GM12878 (cell line): ENCODE results near the gene SLC29A2. TPM values are rescaled to one million over a fixed set of nuclear protein-coding genes. Genes with fewer than 3 reads are reported as not detected.
A peak's percentile ranks its signal among the peaks of the same experiment; 100 is the strongest.

Source experiments
- ATAC-seq: fragments of 200-7000 bp; cut with Tn5 transposase; 3 replicates; pipeline ENCODE4 v1.9.1; 2020; ENCODE audit warnings: mild to moderate bottlenecking, moderate library complexity
- BruUV-seq: library from RNA; stranded (reverse); fragments of 400-500 nt; replicated peaks from 2 replicates; lab custom pipeline; 2021; lab: Mats Ljungman, UMichigan
- CTCF ChIA-PET: fragments of 300-600 bp; sonication (Branson Sonifier 250); formaldehyde crosslinking; extraction: SDS; loops from one replicate; lab custom pipeline; 2021; ENCODE audit warnings: inconsistent platforms; lab: Yijun Ruan, JAX
- POLR2A ChIA-PET: fragments of 350-600 bp; formaldehyde crosslinking; extraction: SDS; loops from one replicate; lab custom pipeline; 2021; ENCODE audit warnings: inconsistent platforms; lab: Charles Lee
- RAD21 ChIA-PET: fragments of 300-600 bp; sonication (Branson Sonifier 250); formaldehyde crosslinking; loops from one replicate; lab custom pipeline; 2023; ENCODE audit warnings: antibody characterized with exemption; ENCODE audit not compliant: unreplicated experiment; lab: Charles Lee
- SMC1A ChIA-PET: fragments of 300-600 bp; sonication (Branson Sonifier 250); formaldehyde crosslinking; loops from one replicate; lab custom pipeline; 2023; ENCODE audit not compliant: unreplicated experiment, uncharacterized antibody; lab: Charles Lee
- DNase-seq: peaks from one replicate; pipeline ENCODE4 v3.0.0-alpha.2; 2011; ENCODE audit warnings: low read depth, low spot score
- FAIRE-seq: peaks from 3 replicates; lab custom pipeline; 2011; peaks lifted over from hg19 to GRCh38; lab: Jason Lieb, UNC
- H2AFZ ChIP-seq: 2 replicates; pipeline ENCODE4 v1.6.0; 2011; ENCODE audit warnings: low read depth, low read length, control low read depth; ENCODE audit not compliant: control insufficient read depth
- H3K27ac ChIP-seq: 2 replicates; pipeline ENCODE4 v1.5.1; 2011; ENCODE audit warnings: control low read depth; ENCODE audit not compliant: control insufficient read depth, insufficient read depth
- H3K27me3 ChIP-seq, 2 experiments: replicated peaks in 1 of 2; 2 replicates each; pipeline versions ENCODE4 v1.6.0 to v1.6.1; 2011; ENCODE audit warnings: low read length in 1 of 2; ENCODE audit not compliant: control insufficient read depth in 2 of 2, insufficient read depth in 2 of 2
- H3K36me3 ChIP-seq, 2 experiments: 2 replicates each; pipeline ENCODE4 v1.5.1; 2011; ENCODE audit warnings: low read length in 1 of 2; ENCODE audit not compliant: control insufficient read depth in 2 of 2, insufficient read depth in 2 of 2
- H3K4me1 ChIP-seq: 2 replicates; pipeline ENCODE4 v1.6.1; 2011; ENCODE audit warnings: mild to moderate bottlenecking, low read length, moderate library complexity, mixed read lengths; ENCODE audit not compliant: control insufficient read depth, insufficient read depth
- H3K4me2 ChIP-seq: 2 replicates; pipeline ENCODE4 v1.6.0; 2011; ENCODE audit warnings: control low read depth; ENCODE audit not compliant: control insufficient read depth, insufficient read depth
- H3K4me3 ChIP-seq: fragments of 200-600 bp; sonication (generic); 2 replicates; pipeline ENCODE4 v1.5.1; 2016
- H3K79me2 ChIP-seq: 2 replicates; pipeline ENCODE4 v1.6.0; 2011; ENCODE audit warnings: low read length; ENCODE audit not compliant: control insufficient read depth, insufficient read depth
- H3K9ac ChIP-seq: 2 replicates; pipeline ENCODE4 v1.8.0; 2011; ENCODE audit warnings: low read length, control low read depth, mixed read lengths; ENCODE audit not compliant: control insufficient read depth, insufficient read depth
- H3K9me3 ChIP-seq: replicated peaks from 3 replicates; pipeline ENCODE4 v1.5.1; 2011; ENCODE audit warnings: mild to moderate bottlenecking, low read length; ENCODE audit not compliant: control insufficient read depth, insufficient read depth
- H4K20me1 ChIP-seq: 2 replicates; pipeline ENCODE4 v1.6.0; 2011; ENCODE audit not compliant: control insufficient read depth, insufficient read depth
- BCL11A ChIP-seq: IDR thresholded peaks from 2 replicates; pipeline ENCODE4 v1.6.1; 2011; ENCODE audit warnings: low read depth, low read length
- BHLHE40 ChIP-seq, 2 experiments: fragments of 450-650 bp in 1 of 2; IDR thresholded peaks; 2 replicates each; pipeline ENCODE4 v1.6.1; 2011 to 2017; ENCODE audit warnings: low read depth in 2 of 2, borderline replicate concordance in 1 of 2, improper control_type of control experiment in 1 of 2, low read length in 1 of 2, mild to moderate bottlenecking in 1 of 2
- CEBPB ChIP-seq, 2 experiments: fragments of 150-350 bp in 1 of 2; IDR thresholded peaks; 2 replicates each; pipeline ENCODE4 v1.6.1; 2012 to 2014; ENCODE audit warnings: low read depth in 2 of 2, low read length in 2 of 2, borderline replicate concordance in 1 of 2, inconsistent platforms in 1 of 2
- CUX1 ChIP-seq: IDR thresholded peaks from 2 replicates; pipeline ENCODE4 v1.6.1; 2012; ENCODE audit warnings: improper control_type of control experiment, low read depth, low read length; ENCODE audit not compliant: insufficient replicate concordance
- MLLT1 ChIP-seq: fragments of 450-650 bp; IDR thresholded peaks from 2 replicates; pipeline ENCODE4 v1.6.1; 2016; ENCODE audit warnings: mild to moderate bottlenecking
- NRF1 ChIP-seq: conservative IDR thresholded peaks from 2 replicates; pipeline ENCODE4 v1.6.1; 2011; ENCODE audit warnings: mild to moderate bottlenecking, low read depth, low read length, improper control_type of control experiment
- RAD51 ChIP-seq: fragments of 450-650 bp; IDR thresholded peaks from 2 replicates; pipeline ENCODE4 v1.6.1; 2016; ENCODE audit warnings: moderate library complexity, mild to moderate bottlenecking, inconsistent platforms
- SIX5 ChIP-seq: IDR thresholded peaks from 2 replicates; pipeline ENCODE4 v1.6.1; 2011; ENCODE audit warnings: mild to moderate bottlenecking, low read depth, low read length, moderate library complexity; ENCODE audit not compliant: severe bottlenecking
- SPI1 ChIP-seq: IDR thresholded peaks from 2 replicates; pipeline ENCODE4 v1.6.1; 2011; ENCODE audit warnings: low read depth, mild to moderate bottlenecking, low read length, moderate library complexity, borderline replicate concordance; ENCODE audit not compliant: insufficient read depth
- USF2 ChIP-seq: IDR thresholded peaks from 2 replicates; pipeline ENCODE4 v1.6.1; 2011; ENCODE audit warnings: low read depth, low read length, improper control_type of control experiment, borderline replicate concordance
- ZNF384 ChIP-seq: IDR thresholded peaks from 2 replicates; pipeline ENCODE4 v1.6.1; 2012; ENCODE audit warnings: low read depth, mild to moderate bottlenecking, low read length, improper control_type of control experiment, borderline replicate concordance
- WGBS: methylation state at CpG from one replicate; pipeline ENCODE4 v1.1.6; 2016; ENCODE audit warnings: low lambda C conversion rate; ENCODE audit not compliant: insufficient replicate concordance, insufficient coverage; ENCODE audit errors: missing lambda C conversion rate; 5-methylcytosine and 5-hydroxymethylcytosine counted together
- in situ Hi-C: fragments of 300-500 bp; cut with MboI; formaldehyde crosslinking; loops from 9 replicates; pipeline ENCODE4 v1.14.3; 2018; ENCODE audit warnings: mixed read lengths
- intact Hi-C: fragments of 100-400 bp; cut with micrococcal nuclease; formaldehyde crosslinking; loops from one replicate; pipeline ENCODE4 v1.14.2; 2022; ENCODE audit not compliant: unreplicated experiment
- polyA plus RNA-seq, 11 experiments: library from polyadenylated mRNA; depleted of rRNA in 4 of 11; unstranded in 6 of 11; stranded (reverse) in 5 of 11; fragments of >200 nt; fragmentation: Nextera tagmentation in 4 of 11; fragmentation: Illumina TruSeq in 1 of 11; extraction: Ambion mirVana in 4 of 11; extraction: Trizol in 1 of 11; gene quantifications; 1 replicate in 1 of 11; 2 replicates in 10 of 11; pipeline versions ENCODE4 v1.2.1 to v1.2.3, GENCODE V29; 2011 to 2016; ENCODE audit warnings: inconsistent platforms in 2 of 11, missing spikeins in 2 of 11, low read depth in 1 of 11
- total RNA-seq, 4 experiments: library from RNA; depleted of rRNA in 3 of 4; stranded (reverse); fragments of >200 nt in 3 of 4; fragmentation: Illumina TruSeq in 1 of 4; extraction: Trizol in 1 of 4; gene quantifications; 2 replicates each; pipeline versions ENCODE4 v1.2.1 to v1.2.3, GENCODE V29; 2013 to 2021

Gene SLC29A2
- total and polyA plus RNA-seq, 10 of the 15 experiments (the other 5 are each of a cell fraction or from before 2014, with no cell fraction given): 0.27 to 7.5 (median 2.2) TPM

GRCh38 chr11:66410191-66410590, 38.6 kb upstream of the SLC29A2 start (continued):
- TF ChIP-seq CUX1: no peak
- TF ChIP-seq BCL11A: no peak
- TF ChIP-seq RAD51: no peak
- no peak for TF ChIP-seq USF2

- in situ Hi-C loops (loop anchor here (5.0 kb wide), 2 partner anchors 273 to 423 kb away; no protein-coding TSS in a partner anchor), intact Hi-C loops (loop anchor here (2.0 kb wide), 1 partner anchor 426 kb away; no protein-coding TSS in a partner anchor)
- H3K79me2 ChIP-seq: no peaks in the 10 kb centered on the region
- no peaks in the 10 kb centered on the region for H4K20me1 ChIP-seq
- no peak overlapping the region for H3K4me3 ChIP-seq
- no peaks in the 10 kb centered on the region for H3K4me1 ChIP-seq
- ChIA-PET CTCF (interaction anchor here (0.5 to 5.4 kb wide), 11 partner anchors 9 to 474 kb away, joined by 3 to 41 read pairs (median 14); partner anchors contain the start of genes DPP3, MRPL11, NPAS4 and RBM4B), SMC1A (interaction anchor here (0.9 to 1.6 kb wide), 6 partner anchors 9 to 269 kb away, joined by 3 to 6 read pairs (median 3); no protein-coding TSS in a partner anchor), POLR2A (no interaction called here), RAD21 (interaction anchor here (1.2 to 3.1 kb wide), 5 partner anchors 12 to 269 kb away, joined by 3 to 17 read pairs (median 7); partner anchors contain the start of genes DPP3, MRPL11, NPAS4 and RBM4B)
- H3K27ac ChIP-seq: no peak overlapping the region
- DNase-seq: no peak
- peak overlapping the region; percentile 73; the same call in 1 of the 2 replicates for H3K4me2 ChIP-seq
- no peak overlapping the region for H3K9ac ChIP-seq
- H3K9me3 ChIP-seq: no peaks in the 10 kb centered on the region
- H2AFZ ChIP-seq: no peak overlapping the region
- peaks cover 0 to 8% of the 10 kb centered on the region in 2 experiments; a peak in 2 of 4 replicates for H3K27me3 ChIP-seq
- no peaks in the 10 kb centered on the region for H3K36me3 ChIP-seq
- FAIRE-seq: no peak
- ATAC-seq: no peak
- no TSS peak for BruUV-seq
- WGBS: 30% methylated on average over 7 of the region's 15 CpGs
- TF ChIP-seq CEBPB (IDR thresholded peaks at IDR 0.05; ENCODE audit: borderline replicate concordance in 1 of 2, low read depth in 2 of 2, low read length in 2 of 2) (no peak), RAD51 (no peak), SIX5 (no peak), MLLT1 (no peak), SPI1 (no peak), NRF1 (no peak), BHLHE40 (IDR thresholded peaks at IDR 0.05; ENCODE audit: borderline replicate concordance in 1 of 2, low read depth in 2 of 2, low read length in 1 of 2) (no peak), ZNF384 (no peak)
Observed at GRCh38 chr11:66409226-66409625, 37.7 kb upstream of the SLC29A2 start.
